ENCODE measurements around the gene ARHGAP10.

- no peak for TF ChIP-seq EZH2 (IDR thresholded peaks at IDR 0.05; ENCODE audit: borderline replicate concordance, low read length)
- TF ChIP-seq CTCF (conservative IDR thresholded peaks at IDR 0.05 in 1 of 2, IDR thresholded peaks at IDR 0.05 in 1 of 2; ENCODE audit: extremely low read depth in 1 of 2, insufficient read depth in 1 of 2, low read depth in 1 of 2, low read length in 2 of 2): no peak
Observed at GRCh38 chr4:147794314-147794680, 62.4 kb downstream of the ARHGAP10 start.
